ENCODE results near the gene EPS15. TPM values are rescaled to one million over a fixed set of nuclear protein-coding genes. Genes with fewer than 3 reads are reported as not detected.
"Not testable (repeated sequence)": the region's sequence is repeated elsewhere in the genome, so short reads cannot be mapped to it uniquely, and the experiment has no call there.

Gene EPS15
- total RNA-seq, 1 donor, result 108 TPM

- TF ChIP-seq, protein P1, sequence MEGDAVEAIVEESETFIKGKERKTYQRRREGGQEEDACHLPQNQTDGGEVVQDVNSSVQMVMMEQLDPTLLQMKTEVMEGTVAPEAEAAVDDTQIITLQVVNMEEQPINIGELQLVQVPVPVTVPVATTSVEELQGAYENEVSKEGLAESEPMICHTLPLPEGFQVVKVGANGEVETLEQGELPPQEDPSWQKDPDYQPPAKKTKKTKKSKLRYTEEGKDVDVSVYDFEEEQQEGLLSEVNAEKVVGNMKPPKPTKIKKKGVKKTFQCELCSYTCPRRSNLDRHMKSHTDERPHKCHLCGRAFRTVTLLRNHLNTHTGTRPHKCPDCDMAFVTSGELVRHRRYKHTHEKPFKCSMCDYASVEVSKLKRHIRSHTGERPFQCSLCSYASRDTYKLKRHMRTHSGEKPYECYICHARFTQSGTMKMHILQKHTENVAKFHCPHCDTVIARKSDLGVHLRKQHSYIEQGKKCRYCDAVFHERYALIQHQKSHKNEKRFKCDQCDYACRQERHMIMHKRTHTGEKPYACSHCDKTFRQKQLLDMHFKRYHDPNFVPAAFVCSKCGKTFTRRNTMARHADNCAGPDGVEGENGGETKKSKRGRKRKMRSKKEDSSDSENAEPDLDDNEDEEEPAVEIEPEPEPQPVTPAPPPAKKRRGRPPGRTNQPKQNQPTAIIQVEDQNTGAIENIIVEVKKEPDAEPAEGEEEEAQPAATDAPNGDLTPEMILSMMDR (IDR thresholded peaks at IDR 0.05; ENCODE audit: insufficient read depth, low read length), result no peak
- no peak overlapping the region for H3K4me3 ChIP-seq (ENCODE audit: low read depth, low read length)
- no peak for DNase-seq (ENCODE audit: low read depth)
Observed at GRCh38 chr1:51534447-51534846, 15.4 kb upstream of the EPS15 start.

DNA sequence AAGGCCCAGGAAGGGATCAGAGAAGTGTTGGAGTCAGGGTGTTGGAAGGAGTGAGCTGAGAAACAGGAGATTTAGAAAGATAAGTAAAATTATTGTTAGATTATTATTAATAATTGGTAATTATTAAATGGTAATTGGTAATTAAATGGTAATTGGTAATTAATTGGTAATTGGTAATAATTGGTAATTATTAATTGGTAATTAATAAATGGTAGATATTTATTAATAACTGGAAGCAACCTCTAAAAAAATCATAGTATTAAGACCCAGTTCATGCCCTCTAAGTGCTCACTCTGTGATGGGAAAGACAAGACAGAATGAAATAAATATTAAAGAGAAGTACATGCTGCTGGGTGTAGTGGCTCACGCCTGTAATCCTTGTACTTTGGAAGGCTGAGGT, 13.8 kb upstream of the EPS15 start:
- TF ChIP-seq, protein P1 (IDR thresholded peaks at IDR 0.05; ENCODE audit: insufficient read depth, low read length), result no peak
- no peak overlapping the region for H3K4me3 ChIP-seq (ENCODE audit: low read depth, low read length)
- no peak for DNase-seq (ENCODE audit: low read depth)

DNA sequence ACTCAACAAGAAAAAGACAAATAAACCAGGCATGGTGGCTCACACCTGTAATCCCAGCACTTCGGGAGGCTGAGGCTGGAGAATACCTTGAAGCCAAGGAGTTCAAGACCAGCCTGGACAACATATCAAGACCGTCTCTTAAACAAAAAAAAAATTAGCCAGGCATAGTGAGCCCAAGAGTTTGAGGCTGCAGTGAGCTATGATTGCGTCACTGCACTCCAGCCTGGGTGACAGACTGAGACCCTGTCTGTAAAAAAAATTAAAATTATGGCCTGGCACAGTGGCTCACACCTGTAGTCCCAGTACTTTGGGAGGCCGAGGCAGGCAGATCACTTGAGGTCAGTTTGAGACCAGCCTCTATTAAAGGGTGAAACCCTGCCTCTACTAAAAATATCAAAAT, 11.4 kb upstream of the EPS15 start:
- H3K4me3 ChIP-seq (ENCODE audit: low read depth, low read length); DNase-seq (ENCODE audit: low read depth): not testable (repeated sequence)

GRCh38 chr1:51527144-51527543, 8.1 kb upstream of the EPS15 start:
- H3K4me3 ChIP-seq (ENCODE audit: low read depth, low read length), result no peak overlapping the region
- TF ChIP-seq, protein P1 (IDR thresholded peaks at IDR 0.05; ENCODE audit: insufficient read depth, low read length), result no peak
- DNase-seq (ENCODE audit: low read depth), result no peak

DNA sequence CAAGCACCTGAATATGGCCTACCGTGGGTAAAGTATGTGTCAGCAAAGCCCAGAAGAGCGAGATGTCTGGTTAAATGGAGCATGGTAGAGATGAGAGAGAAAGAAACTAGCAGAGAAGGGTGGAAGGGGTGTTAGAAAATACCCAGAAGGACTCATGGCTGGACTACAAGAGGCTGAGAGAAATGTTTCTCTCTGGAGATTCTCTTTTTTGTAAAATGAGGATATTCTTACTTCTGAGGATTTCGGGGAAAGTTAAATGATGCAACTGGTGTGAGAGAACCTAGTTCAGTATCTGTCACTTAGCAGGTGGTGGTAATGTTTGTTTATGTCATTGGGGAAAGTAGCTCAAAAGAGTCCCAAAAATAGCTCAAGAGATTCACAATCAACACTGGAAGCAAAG, 7.2 kb upstream of the EPS15 start:
- DNase-seq (ENCODE audit: low read depth), result no peak
- H3K4me3 ChIP-seq (ENCODE audit: low read depth, low read length), result no peak overlapping the region
- TF ChIP-seq, protein P1 (IDR thresholded peaks at IDR 0.05; ENCODE audit: insufficient read depth, low read length), result no peak

DNA sequence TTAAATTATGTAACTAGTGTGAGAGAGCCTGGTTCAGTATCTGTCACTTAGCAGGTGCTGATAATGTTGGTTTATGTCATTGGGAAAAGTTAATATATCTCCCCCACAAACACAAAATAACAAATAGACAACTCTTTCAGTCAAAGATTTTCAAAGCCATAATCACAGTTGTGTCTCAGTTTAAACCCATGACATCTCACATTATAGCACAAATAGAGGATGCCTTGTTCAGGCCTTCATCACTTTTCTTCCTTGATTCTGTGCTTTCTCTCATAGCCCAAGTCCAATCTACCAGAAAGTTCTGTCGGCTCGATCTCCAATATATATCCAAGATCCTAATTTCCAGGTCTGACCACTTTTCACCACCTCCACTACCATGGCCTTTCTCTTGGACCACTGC, 6.2 kb upstream of the EPS15 start:
- DNase-seq (ENCODE audit: low read depth), result no peak
- TF ChIP-seq, protein P1 (IDR thresholded peaks at IDR 0.05; ENCODE audit: insufficient read depth, low read length), result no peak
- H3K4me3 ChIP-seq (ENCODE audit: low read depth, low read length), result no peak overlapping the region

DNA sequence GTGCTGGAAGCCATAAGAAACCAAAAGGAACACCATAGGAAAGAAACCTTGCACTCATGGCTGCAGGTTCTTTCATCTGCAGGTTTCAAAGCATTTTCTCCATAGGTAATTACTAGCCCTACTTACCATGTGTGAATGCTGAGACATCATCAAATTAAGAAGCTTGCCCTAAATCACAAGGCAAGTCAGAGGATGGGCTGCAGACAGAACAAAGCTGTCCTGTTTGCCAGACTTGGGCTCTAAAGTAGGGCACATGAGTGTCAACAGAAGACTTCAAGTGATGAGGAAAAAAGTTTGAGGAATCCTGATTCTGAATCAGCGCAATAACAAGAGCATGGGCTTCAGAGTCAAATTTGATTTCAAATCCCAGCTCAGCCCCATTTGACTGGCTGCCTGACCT, 5.8 kb upstream of the EPS15 start:
- no peak for DNase-seq (ENCODE audit: low read depth)
- TF ChIP-seq, protein P1 (IDR thresholded peaks at IDR 0.05; ENCODE audit: insufficient read depth, low read length), result no peak
- no peak overlapping the region for H3K4me3 ChIP-seq (ENCODE audit: low read depth, low read length)

Data from fibroblast of the aortic adventitia (primary cell).